NCI-H2081 treated with DMSO at 0.1 percent for 48 hours (cell line): Measurements from ENCODE around the gene ERC1.

ENCODE experiments used
- DNase-seq: peaks from one replicate; lab custom pipeline; 2025; lab: John Stamatoyannopoulos, UW

The ERC1 gene

GRCh38 chr12:1401891-1402290 is 410.9 kb downstream of the ERC1 start:
- no peak for DNase-seq

DNA sequence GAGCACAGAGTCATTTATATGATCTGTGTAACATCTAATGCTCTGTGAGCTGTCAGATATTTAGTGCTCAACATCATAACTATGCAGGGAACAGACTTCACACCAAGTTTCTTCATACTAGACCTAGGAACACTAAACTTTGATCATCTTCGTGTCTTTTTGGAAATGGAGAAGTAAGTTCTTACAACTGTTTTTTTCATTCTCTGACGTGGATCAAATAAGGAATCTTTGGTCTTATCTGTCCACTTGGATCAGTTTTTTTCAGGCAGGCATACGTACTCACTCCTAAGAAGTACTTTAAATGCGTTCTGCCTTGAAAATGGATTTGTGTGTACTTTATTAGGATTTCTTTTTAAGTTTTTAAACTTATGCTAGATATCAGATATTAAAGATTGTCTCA is 412.4 kb downstream of the ERC1 start:
- no peak for DNase-seq

- DNase-seq = no peak
These were observed 414.6 kb downstream of the ERC1 start for GRCh38 chr12:1405619-1406018.

DNA sequence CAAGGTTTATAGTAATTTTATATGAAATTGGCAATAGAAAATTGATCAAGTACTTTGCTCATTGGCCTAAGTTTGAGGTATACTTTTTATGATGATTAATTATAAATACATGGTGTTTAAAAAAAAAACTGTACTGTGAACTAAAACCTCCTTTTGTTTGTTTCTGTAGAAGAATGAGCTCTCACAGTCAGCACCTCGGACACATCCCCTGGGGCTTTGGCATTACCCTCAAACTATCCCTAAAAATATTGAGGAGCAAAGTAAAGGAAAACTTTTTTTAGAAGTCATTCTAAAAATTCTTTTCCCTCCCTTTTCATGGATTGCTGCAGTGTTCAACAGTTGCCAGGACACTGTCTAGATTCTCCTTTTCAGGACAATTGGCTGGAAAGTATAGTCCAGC is 419.8 kb downstream of the ERC1 start:
- no peak for DNase-seq

DNA sequence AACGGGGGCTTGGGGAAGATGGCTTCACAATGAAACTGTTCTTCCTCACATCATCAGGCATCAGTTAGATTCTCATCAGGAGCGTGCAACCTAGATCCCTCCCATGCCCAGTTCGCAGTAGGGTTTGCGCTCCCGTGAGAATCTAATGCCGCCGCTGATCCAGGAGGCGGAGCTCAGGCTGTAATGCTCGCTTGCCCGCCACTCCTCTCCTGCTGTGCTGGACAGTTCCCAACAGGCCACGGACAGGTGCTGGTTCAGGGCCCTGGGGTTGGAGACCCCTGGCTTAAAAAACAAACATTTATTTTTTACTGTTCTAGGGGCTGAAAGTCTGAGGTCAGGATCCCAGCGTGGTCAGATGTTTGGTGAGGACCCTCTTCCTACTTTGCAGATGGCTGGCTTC is 422.9 kb downstream of the ERC1 start:
- DNase-seq = no peak

GRCh38 chr12:1418144-1418543 is 427.1 kb downstream of the ERC1 start:
- DNase-seq = no peak

DNA sequence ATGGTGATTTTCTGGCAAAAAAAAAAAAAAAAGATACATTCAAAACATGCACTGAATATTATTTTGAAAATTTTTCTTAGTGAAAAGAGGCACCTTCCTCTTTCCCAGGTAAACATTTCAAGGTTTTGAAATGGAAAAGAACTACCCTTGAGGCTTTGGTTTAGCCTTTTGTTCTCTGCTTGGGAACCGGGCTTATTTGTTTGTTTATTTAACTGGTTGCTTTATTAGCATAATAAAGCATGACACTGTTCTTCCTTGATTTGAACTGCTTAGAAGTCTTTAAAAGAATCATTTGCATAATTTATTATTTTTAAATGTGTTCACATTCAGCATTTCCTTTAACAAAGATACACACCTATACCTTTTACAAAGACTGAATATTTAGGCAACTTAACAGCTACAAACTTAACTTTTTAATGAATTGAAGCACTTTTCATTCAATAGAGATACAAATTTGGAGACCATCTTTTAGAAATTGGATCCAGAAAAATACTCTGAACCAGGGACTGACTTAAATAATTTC is 428.9 kb downstream of the ERC1 start:
- no peak for DNase-seq

DNA sequence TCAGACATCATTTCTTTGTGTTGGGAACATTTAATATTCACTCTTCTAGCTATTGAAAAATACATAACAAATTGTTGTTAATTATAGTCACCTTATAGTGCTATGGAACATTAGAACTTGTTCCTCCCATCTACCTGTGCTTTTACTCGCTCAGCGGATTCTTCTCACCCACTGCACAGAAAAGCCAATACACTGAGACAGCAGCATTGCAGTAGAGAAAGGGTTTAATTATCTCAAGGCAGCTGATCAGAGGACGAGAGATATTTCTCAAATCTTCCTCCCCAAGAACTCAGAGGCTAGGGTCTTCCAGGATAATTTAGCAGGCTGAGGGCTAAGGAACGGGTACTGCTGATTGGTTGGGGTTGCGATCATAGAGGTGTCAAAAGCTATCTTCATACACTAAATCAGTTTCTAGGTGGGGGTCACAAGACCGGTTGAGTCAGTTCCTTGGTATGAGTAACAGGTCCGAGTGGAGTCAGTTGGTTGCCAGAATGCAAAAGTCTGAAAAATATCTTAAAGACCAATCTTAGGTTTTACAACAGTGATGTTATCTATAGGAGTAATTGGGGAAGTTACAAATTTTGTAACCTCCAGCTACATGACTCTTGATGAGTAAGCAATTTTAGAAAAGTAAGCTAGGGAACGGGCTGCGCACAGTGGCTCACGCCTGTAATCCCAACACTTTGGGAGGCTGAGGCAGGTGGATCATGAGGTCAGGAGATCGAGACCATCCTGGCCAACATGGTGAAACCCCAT is 430.2 kb downstream of the ERC1 start:
- DNase-seq = no peak

DNA sequence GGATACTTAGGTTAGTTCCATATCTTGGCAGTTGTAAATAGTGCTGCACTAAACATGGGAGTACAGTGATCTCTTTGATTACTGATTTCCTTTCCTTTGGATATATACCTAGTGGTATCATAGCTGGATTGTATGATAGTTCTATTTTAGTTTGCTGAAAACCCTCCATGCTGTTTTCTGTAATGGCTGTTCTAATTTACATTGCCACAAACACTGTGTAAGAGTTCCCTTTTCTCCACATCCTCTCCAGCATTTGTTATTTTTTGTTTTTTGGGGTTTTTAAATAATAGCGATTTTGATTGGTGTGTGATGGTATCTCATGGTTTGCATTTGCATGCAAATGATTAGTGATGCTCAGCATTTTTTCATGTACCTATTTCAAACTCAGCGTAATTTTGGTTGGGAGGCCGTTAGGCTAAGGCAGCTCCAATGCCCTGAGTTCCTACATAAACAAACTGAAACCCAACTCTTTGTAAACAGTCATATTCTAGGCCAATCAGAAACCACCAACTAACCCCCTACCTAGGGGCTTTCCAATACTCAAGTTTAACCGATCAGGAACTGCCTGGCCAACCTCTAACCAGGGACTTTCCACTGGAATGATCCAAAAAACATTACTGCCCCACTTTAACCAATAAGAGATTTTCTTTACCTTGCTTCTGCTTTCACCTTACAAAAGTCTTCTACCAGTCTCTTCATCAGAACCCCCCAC is 431.7 kb downstream of the ERC1 start:
- DNase-seq = no peak

DNA sequence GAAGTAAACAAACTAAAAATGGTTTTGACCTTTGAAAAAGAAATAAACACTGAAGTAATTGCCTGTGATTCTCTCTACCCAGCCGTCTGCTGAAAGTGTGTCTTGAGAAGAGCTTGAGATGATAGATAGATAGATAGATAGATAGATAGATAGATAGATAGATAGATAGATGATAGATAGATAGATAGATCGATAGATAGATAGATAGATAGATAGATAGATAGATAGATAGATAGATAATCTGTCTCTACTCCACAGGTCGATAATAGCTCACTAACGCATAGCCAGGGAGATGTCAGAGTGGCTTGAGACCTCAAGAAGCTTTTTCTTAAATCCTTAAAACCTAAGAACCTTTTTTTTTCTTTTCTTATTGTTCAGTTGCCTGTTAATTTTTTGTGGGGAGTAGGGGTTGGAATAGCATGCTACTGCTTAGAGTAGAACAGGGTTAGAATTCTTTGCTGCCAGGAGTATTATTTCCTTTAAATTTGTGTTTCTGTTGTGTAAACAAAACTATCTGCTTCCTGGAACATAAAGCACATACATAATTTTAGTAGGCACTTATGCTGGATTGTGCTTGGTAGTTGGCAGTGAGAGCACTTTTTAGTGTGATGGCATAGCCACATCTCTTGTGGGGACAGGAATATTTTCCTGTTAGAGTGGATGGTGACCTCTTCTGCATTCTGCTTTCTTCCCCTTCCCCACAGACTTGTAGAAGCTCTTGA is 433.8 kb downstream of the ERC1 start:
- DNase-seq = no peak

DNA sequence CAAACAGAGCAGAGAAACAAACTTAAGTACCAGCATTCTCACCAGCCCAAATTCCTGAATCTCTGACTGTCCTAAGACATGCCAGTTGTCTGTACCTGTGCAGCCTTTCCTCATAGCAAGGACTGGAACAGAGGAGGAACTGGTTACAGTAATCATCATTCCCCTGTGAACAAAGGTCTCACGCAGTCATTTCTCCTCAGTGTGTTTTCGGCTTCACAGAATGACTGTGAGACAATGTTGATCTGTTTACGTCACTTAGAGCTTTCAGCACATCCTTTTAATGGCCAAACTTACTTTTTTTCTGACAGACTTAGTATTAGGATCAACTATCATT is 434.3 kb downstream of the ERC1 start:
- DNase-seq = no peak

GRCh38 chr12:1428671-1429070 is 437.6 kb downstream of the ERC1 start:
- DNase-seq = no peak

GRCh38 chr12:1429980-1430379 is 439.0 kb downstream of the ERC1 start:
- DNase-seq = no peak

GRCh38 chr12:1434296-1434955 is 443.4 kb downstream of the ERC1 start:
- no peak for DNase-seq

DNA sequence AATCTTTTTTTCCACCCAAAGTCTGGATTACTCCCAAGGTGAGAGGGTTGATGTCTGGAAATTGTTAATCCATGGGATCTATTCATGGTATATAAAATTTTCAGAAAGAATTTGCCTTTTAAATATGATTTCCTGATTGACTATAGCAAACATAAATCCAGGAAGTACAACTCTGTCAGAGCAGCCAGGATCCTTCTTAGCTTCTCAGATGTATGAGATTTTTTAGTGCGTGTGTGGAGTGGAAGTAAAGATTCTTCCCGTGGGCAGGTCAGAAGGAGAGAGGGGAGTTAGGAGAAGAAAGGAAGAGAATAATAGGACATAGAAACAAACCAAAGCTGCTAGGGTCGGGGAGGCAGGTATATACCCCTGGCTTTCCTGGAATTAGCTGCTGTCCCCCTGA is 444.0 kb downstream of the ERC1 start:
- DNase-seq = no peak

DNA sequence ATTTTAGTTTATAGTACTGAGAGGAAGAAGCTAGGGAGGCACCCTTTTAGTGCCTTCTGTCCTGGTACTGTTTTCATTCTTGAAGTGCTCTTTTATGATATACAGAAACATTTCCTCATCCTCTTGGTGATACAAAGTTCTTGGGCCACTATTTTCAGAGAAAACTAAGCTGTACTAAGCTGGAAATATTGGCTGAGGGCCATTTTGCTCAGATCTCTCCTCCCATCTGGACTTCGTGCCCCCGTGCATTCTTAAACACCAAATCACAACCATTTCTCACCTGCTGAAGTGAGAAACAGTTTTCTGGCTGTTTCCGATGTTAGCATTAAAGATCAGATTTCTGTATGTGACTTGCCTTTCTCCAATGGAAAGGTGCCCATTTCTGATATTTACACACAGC is 444.4 kb downstream of the ERC1 start:
- no peak for DNase-seq

- no peak for DNase-seq
These were observed 445.0 kb downstream of the ERC1 start for GRCh38 chr12:1436015-1436414.

DNA sequence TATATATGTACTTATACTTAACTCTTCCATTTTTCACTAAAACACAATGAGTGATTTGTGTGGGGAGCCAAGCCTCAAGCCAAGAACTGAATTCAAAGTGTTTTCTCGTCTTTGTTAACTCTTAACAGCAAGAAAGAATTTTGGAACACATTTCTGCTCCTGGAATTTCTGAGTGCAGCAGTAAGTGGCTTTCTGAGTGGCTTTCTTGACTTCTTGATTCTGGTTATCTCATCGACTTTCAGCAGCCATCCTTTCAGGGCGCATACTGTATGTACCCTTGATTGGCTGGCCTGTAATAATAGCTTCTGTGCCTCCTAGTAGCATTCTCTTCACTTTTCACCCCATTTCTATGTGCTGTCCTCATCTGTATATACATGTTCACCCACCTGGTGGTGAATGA is 446.0 kb downstream of the ERC1 start:
- DNase-seq = no peak

DNA sequence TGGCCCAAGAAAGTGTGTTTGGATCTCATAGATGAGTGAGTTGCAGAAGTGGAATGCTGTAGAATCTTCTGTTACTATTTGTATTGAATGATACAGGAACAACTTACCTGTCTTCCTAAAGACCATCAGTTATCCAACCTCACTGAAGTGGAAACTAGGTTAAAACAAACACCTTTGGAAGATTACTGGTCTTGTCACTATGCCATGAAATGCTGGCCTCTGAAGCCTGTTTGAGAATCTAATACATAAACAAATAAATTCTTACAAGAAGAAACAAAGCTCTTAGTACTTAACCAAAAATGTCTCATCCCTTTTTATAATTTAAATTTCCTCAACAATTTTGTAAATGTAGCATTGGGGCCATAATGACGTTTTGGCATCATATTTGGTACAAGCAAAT is 448.2 kb downstream of the ERC1 start:
- DNase-seq = no peak

DNA sequence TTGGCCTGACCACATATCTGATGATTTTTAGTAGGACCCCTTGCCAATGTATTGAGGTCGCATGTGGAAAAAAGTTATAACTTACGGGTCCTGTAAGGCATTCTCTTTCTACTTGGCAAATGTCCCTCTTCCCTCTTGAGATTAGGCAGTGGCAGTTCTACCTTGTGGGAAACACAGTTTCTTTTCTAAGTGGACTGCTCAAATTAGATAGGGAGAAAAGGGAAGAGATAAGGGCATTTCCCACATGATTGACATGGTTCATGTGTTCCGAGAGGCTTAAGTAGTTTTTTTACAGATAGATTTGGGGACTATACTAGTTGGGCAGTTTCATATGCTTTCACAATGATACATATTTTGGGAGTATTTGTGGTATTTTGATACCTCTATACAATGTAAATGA is 448.7 kb downstream of the ERC1 start:
- no peak for DNase-seq

- DNase-seq = no peak
These were observed 452.6 kb downstream of the ERC1 start for GRCh38 chr12:1443421-1444141.

DNA sequence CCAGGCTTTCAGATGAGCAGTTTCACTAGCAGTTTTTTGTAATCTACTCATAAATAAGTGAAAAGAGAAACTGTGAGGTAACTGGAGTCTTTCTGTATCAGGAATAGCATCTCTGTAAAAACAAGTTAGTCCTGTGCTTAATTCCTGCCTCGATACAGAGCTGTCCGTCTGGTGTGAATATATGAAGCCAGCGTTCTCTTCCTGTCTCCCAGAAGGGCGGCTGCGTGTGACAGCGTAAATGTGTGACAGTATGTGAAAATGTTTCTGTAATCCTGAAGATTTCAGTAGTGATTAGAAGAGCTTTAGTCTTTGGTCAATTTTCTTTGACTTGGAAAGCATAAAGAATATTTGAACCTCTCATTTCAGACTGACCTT is 453.1 kb downstream of the ERC1 start:
- DNase-seq = no peak
